ENCODE measurements around the gene PTPRB. TPM values are rescaled to one million over a fixed set of nuclear protein-coding genes. Genes with fewer than 3 reads are reported as not detected.

PTPRB gene
- total RNA-seq, 1 experiment from 2014 or later = 0.33 TPM

- TF ChIP-seq SIN3A (IDR thresholded peaks at IDR 0.05; ENCODE audit: borderline replicate concordance, insufficient read depth, low read depth, low read length) = no peak
- TF ChIP-seq POLR2AphosphoS5 (IDR thresholded peaks at IDR 0.05; ENCODE audit: low read depth, low read length) = no peak
- no peak for TF ChIP-seq TCF7L2 (IDR thresholded peaks at IDR 0.05; ENCODE audit: low read depth, low read length)
- no peak for TF ChIP-seq CTCF (IDR thresholded peaks at IDR 0.05)
- TF ChIP-seq REST (IDR thresholded peaks at IDR 0.05; ENCODE audit: insufficient read depth in 1 of 2, low read depth in 2 of 2, low read length in 1 of 2) = no peak
- in situ Hi-C loops (cut with HindIII; ENCODE audit: low pct_unique_long_range_greater_than_20kb, low sequenced_read_pairs) (no loop called here), intact Hi-C loops (cut with micrococcal nuclease; ENCODE audit: unreplicated experiment) (no loop called here)
- Histone ChIP-seq H3K9me3 (ENCODE audit: control insufficient read depth, insufficient read depth, low read depth, low read length) (no peaks in the 10 kb centered on the region), H3K4me3 (ENCODE audit: low read depth in 2 of 2, low read length in 2 of 2) (no peak overlapping the region), H3K36me3 (ENCODE audit: control insufficient read depth, insufficient read depth, low read length) (no peaks in the 10 kb centered on the region), H3K4me1 (ENCODE audit: control insufficient read depth, insufficient read depth, low read length) (no peaks in the 10 kb centered on the region), H3K27ac (ENCODE audit: low read length) (no peak overlapping the region), H3K27me3 (ENCODE audit: control insufficient read depth, insufficient read depth, low read length) (no peaks in the 10 kb centered on the region)
- CTCF ChIA-PET = no interaction called here
- ATAC-seq = no peak
- BruUV-seq (replicated peaks) = no TSS peak
- DNase-seq (ENCODE audit: low read depth, low spot score) = no peak
- POLR2A ChIA-PET = interaction anchor here (0.6 kb wide), 1 partner anchor 322 kb away, joined by 5 read pairs; no protein-coding TSS in a partner anchor
These were observed 129.1 kb downstream of the PTPRB start for GRCh38 chr12:70508178-70508577.

GRCh38 chr12:70507442-70507841 is 129.8 kb downstream of the PTPRB start:
- CTCF ChIA-PET = no interaction called here

More at GRCh38 chr12:70507442-70507841, 129.8 kb downstream of the PTPRB start:
- BruUV-seq (replicated peaks) = no TSS peak
- POLR2A ChIA-PET = no interaction called here
- Histone ChIP-seq H3K36me3 (ENCODE audit: control insufficient read depth, insufficient read depth, low read length) (no peaks in the 10 kb centered on the region), H3K27me3 (ENCODE audit: control insufficient read depth, insufficient read depth, low read length) (no peaks in the 10 kb centered on the region), H3K4me1 (ENCODE audit: control insufficient read depth, insufficient read depth, low read length) (no peaks in the 10 kb centered on the region), H3K9me3 (ENCODE audit: control insufficient read depth, insufficient read depth, low read depth, low read length) (no peaks in the 10 kb centered on the region), H3K27ac (ENCODE audit: low read length) (no peak overlapping the region), H3K4me3 (ENCODE audit: low read depth in 2 of 2, low read length in 2 of 2) (no peak overlapping the region)
- TF ChIP-seq REST (IDR thresholded peaks at IDR 0.05; ENCODE audit: insufficient read depth in 1 of 2, low read depth in 2 of 2, low read length in 1 of 2) (no peak), SIN3A (IDR thresholded peaks at IDR 0.05; ENCODE audit: borderline replicate concordance, insufficient read depth, low read depth, low read length) (no peak), CTCF (IDR thresholded peaks at IDR 0.05) (no peak), TCF7L2 (IDR thresholded peaks at IDR 0.05; ENCODE audit: low read depth, low read length) (no peak), POLR2AphosphoS5 (IDR thresholded peaks at IDR 0.05; ENCODE audit: low read depth, low read length) (no peak)
- ATAC-seq (no peak), DNase-seq (ENCODE audit: low read depth, low spot score) (no peak)
- intact Hi-C loops (cut with micrococcal nuclease; ENCODE audit: unreplicated experiment) (no loop called here), in situ Hi-C loops (cut with HindIII; ENCODE audit: low pct_unique_long_range_greater_than_20kb, low sequenced_read_pairs) (no loop called here)

Data from Panc1 (cell line).